ENCODE measurements around the gene SPTB.

Gene SPTB

GRCh38 chr14:64704143-64704742 lies 175.5 kb downstream of the SPTB start, which contains the start of gene PLEKHG3:
Gene PLEKHG3 (plus strand): TSS chr14:64704424. CDS start chr14:64727632, 23,208 bp downstream.
- DNase-seq = peak; percentile 49

DNA sequence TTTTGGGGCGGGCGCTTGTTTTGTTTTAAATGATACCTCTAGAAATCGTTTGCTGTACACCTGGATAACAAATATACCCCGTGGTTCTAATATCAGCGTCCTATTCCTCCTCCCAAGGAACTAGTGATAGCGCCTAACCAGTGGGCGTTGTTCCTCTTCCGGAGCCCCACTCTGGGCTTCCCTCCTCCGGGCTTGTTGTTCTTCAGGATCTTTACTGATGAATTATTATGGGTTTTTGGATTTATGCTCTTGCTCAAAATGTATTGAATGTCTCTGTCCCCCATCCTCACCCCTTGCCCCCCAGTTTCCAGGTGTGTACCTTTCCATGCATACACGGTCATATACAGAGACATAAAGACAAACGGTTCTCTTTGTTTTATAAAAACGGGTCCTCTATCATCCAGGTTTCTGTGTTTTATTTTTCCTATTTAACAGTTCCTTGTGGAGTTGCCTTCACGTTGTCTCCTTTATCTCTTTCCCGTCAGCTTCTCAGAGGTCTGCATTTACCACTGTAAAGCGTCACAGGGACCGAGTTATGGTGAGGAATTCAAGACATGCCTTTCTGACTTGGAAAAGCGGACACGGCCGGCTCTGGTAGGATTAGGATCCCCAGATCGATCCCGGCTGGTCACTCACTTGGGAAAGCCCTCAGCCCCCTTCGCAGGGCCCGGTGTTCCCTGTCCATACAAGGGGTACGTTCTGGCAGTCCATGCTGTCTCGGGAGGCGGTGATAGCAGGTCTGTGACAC lies 176.1 kb downstream of the SPTB start:
- no peak for DNase-seq

DNA sequence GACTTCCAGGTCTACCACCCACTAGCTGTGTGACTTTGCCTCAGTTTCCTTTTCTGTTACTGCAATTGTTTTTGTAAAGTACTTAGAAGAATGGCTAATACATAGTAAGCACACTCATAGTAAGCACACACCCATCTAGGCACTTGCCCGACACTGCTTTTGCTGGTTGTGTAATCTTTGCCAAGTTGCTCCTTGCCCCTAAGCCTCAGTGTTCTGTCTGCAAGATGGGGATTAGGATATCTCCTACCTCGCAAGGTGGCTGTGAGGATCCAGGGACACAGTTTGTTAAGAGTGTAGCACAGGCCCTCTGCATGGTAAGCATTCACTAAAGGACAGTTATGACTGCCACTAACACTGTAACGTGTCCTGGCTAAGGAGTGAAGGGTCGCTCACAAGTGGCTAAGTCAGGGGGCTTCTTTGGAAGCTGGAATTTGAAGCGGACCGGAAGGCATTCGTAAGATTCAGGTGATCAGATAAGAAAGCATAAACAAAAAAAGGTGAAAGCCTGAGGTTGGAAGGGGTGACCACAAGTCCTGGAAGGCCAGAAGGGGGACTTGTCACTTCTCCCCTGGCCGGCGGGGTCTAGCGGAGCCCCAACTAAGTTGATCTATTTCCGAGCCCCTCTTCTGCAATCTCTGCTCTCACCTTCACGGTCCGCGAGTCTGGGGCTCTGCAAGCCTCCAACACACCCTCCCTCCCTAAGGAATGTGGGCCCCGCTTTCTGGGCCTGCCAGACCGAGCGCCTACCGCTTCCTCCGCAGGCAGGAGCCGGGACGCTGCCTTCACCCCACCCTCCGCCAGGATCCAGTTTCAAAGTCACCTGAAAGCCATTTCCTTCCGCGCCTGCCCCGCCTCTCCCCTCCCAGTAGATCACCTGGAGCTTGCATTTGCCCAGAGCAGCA lies 177.0 kb downstream of the SPTB start:
- peak; percentile 17 for DNase-seq

- no peak for DNase-seq
These were observed 178.0 kb downstream of the SPTB start for GRCh38 chr14:64701660-64702059.

DNA sequence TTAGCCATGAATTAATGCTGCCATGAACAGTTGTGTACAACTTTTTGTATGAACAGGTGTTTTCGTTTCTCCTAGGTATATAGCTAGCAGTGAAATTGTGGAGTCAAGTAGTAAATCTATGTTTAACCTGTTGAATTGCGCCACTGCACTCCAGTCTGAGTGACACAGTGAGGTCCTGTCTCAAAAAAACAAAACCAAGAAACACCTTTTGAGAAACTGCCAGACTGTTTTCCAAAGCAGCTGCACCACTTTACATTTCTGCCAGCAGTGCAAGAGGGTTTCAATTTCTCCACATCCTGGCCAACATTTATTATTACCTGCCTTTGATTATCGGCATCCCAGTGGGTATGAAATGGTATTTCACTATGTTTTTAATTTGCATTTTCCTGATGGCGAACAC lies 178.8 kb downstream of the SPTB start:
- no peak for DNase-seq

- no peak for DNase-seq
These were observed 179.4 kb downstream of the SPTB start for GRCh38 chr14:64700290-64700689.

- DNase-seq = no peak
These were observed 180.8 kb downstream of the SPTB start for GRCh38 chr14:64698903-64699302.

DNA sequence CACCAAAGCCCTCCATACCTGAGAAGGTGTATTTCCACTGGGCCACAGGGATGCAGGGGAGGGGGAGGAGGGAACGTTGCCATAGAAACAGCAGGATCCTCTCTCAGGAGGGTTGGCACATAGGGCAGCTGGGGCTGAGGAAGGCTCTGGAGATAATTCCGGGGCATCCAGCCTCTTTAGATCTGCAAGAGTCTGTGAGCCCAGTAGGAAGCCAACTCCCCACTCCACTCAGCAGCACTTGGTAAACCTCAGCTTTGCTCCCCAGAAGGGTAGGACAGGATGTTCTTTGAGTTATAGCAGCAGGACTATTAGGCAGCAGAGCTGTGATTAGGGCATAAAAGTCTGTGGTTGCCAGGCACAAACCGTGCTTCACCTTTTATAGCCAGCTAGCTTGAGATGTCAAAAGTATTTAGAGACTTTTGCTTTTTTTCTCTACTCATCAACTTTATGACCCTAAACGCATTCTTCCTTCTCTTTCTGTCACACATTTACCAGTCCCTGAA lies 183.3 kb downstream of the SPTB start:
- no peak for DNase-seq
